Erythroblast (primary cell): ENCODE results near the gene SSBP4.

Experiments
- GATA1 ChIP-seq: IDR thresholded peaks from 2 replicates; pipeline ENCODE4 v1.6.1; 2011; ENCODE audit warnings: low read depth, mild to moderate bottlenecking, control low read depth, low read length, moderate library complexity
- POLR2A ChIP-seq: IDR thresholded peaks from 2 replicates; pipeline ENCODE4 v1.6.1; 2011; ENCODE audit warnings: mild to moderate bottlenecking, low read length

- TF ChIP-seq POLR2A, result no peak
- TF ChIP-seq GATA1, result no peak
Observed at GRCh38 chr19:18446811-18447359, 27.7 kb downstream of the SSBP4 start.
